Upper lobe of right lung (tissue), 1 donor: ENCODE results near the gene CD7. TPM values are rescaled to one million over a fixed set of nuclear protein-coding genes. Genes with fewer than 3 reads are reported as not detected.

Experiments used
- ATAC-seq: fragments of 200-7000 bp; cut with Tn5 transposase; one replicate; pipeline ENCODE4 v1.9.1; 2020; ENCODE audit warnings: mild to moderate bottlenecking, moderate library complexity
- DNase-seq: peaks from one replicate; pipeline ENCODE4 v3.0.0-alpha.2; 2020
- H3K27ac ChIP-seq: fragments of 200-600 bp; one replicate; pipeline ENCODE4 v1.8.0; 2022
- H3K27me3 ChIP-seq: fragments of 200-600 bp; one replicate; pipeline ENCODE4 v1.8.0; 2022; ENCODE audit warnings: mild to moderate bottlenecking
- H3K36me3 ChIP-seq: fragments of 200-600 bp; one replicate; pipeline ENCODE4 v1.8.0; 2022
- H3K4me1 ChIP-seq: fragments of 200-600 bp; one replicate; pipeline ENCODE4 v1.8.0; 2022
- H3K4me3 ChIP-seq: fragments of 200-600 bp; one replicate; pipeline ENCODE4 v1.8.0; 2022; ENCODE audit warnings: mild to moderate bottlenecking
- H3K9me3 ChIP-seq: fragments of 200-600 bp; one replicate; pipeline ENCODE4 v1.8.0; 2022
- intact Hi-C: fragments of 100-400 bp; cut with DNase I; formaldehyde crosslinking; loops from one replicate; pipeline ENCODE4 v1.11.0; 2022
- total RNA-seq: library from RNA; stranded (reverse); fragmentation: NEBNext Ultra II Directional; extraction: Animal tissue kit (Norgen Biotek cat#: 25700); gene quantifications from one replicate; pipeline ENCODE4 v1.2.1, GENCODE V29; 2021
- TF ChIP-seq, protein P1 (sequence below): fragments of 200-600 bp; IDR thresholded peaks from one replicate; pipeline ENCODE4 v1.8.0; 2022; ENCODE audit warnings: antibody characterized with exemption
- donor health status: DM: no; HTN: yes; CAD: no; lungs with severe emphysema.

Gene CD7
- total RNA-seq, 1 donor from 2014 or later: 7.2 TPM

DNA sequence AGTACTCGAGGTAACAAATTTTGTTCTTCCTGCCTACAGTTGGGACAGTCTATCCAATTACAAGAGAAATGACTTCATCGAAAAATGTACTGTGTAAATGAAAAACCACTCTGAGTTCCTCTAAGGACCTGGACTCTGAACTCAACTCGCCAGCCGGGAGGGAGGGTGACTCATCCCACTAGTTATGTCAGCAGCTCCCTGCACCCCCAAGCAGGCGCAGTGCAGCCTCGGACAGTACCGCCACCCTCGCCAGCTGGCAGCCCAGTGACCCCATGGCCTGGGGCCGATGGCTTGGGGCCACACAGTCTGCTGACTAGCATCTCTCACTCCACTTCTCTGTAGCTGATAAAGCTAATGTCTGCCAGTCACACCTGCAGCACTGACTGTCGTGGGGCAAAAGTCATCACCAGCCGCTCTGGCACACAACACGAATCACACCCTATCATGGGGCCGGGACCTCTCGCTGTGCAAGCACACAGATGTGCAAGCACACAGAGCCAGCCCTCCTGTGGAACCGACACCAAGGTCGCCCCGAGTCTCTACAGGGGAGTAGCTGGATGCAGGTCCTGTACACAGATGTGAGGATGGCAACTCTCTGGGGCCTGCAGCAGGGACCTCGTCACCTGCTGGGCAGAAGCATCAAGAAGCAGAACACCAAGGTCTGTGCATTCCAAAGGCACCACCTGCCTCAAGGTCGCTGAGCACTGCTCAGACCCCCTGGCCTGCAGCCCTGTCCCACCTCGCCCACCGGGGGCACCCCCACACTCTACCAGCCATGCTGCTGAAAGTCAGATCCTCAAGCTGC, 49.6 kb downstream of the CD7 start:
- Histone ChIP-seq H3K4me1 (peaks cover 75% of the 10 kb centered on the region), H3K4me3 (peak overlapping the region; percentile 6), H3K27me3 (no peaks in the 10 kb centered on the region), H3K9me3 (no peaks in the 10 kb centered on the region), H3K27ac (peak overlapping the region; percentile 75), H3K36me3 (peaks cover 81% of the 10 kb centered on the region)
- DNase-seq (peak; percentile 95), ATAC-seq (peak; percentile 94)
- intact Hi-C loops: no loop called here
- TF ChIP-seq, protein P1, sequence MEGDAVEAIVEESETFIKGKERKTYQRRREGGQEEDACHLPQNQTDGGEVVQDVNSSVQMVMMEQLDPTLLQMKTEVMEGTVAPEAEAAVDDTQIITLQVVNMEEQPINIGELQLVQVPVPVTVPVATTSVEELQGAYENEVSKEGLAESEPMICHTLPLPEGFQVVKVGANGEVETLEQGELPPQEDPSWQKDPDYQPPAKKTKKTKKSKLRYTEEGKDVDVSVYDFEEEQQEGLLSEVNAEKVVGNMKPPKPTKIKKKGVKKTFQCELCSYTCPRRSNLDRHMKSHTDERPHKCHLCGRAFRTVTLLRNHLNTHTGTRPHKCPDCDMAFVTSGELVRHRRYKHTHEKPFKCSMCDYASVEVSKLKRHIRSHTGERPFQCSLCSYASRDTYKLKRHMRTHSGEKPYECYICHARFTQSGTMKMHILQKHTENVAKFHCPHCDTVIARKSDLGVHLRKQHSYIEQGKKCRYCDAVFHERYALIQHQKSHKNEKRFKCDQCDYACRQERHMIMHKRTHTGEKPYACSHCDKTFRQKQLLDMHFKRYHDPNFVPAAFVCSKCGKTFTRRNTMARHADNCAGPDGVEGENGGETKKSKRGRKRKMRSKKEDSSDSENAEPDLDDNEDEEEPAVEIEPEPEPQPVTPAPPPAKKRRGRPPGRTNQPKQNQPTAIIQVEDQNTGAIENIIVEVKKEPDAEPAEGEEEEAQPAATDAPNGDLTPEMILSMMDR: no peak

DNA sequence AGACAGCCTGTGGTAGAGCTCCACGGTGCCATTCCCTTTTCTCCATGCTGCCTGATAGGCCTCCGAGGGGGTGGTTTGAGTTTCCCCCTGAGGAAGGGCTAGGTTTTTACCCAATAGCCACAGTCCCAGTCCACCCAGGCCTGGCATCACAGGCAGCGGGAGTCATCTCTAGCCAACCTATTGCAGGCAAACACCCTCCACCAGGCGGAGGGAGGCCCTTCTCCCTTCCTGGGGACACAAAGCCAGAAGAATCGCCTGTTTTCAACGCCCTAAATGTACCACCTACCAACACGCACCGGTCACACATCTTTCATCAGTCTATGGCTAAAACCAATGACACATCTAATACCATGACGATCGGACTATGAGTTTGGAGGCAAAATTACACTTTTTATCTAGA, 51.3 kb downstream of the CD7 start:
- Histone ChIP-seq H3K4me1 (peaks cover 64% of the 10 kb centered on the region), H3K27me3 (no peaks in the 10 kb centered on the region), H3K9me3 (no peaks in the 10 kb centered on the region), H3K27ac (no peak overlapping the region), H3K36me3 (peaks cover 84% of the 10 kb centered on the region), H3K4me3 (no peak overlapping the region)
- TF ChIP-seq, protein P1: no peak
- intact Hi-C loops: no loop called here
- DNase-seq: no peak
- ATAC-seq: no peak

Other genes with a start within 250 kb of the CD7 start
- gene FASN, start 219.4 kb downstream of the CD7 start, total RNA-seq: 432 TPM
- 50.5 TPM for gene CCDC57, start 104.8 kb downstream of the CD7 start, total RNA-seq
- 77.5 TPM for gene SLC16A3, start 88.6 kb downstream of the CD7 start, total RNA-seq
- gene CSNK1D, start 43.9 kb downstream of the CD7 start, total RNA-seq: 150 TPM
- 26.4 TPM for gene SECTM1, start 16.2 kb upstream of the CD7 start, total RNA-seq
- gene TEX19, start 41.6 kb upstream of the CD7 start, total RNA-seq: not detected
- gene UTS2R, start 54.2 kb upstream of the CD7 start, total RNA-seq: not detected
- gene HEXD, start 100.7 kb upstream of the CD7 start, total RNA-seq: 49.1 TPM
- 32.7 TPM for gene OGFOD3, start 101.0 kb upstream of the CD7 start, total RNA-seq
- gene CYBC1, start 133.1 kb upstream of the CD7 start, total RNA-seq: 120 TPM
- gene NARF, start 141.1 kb upstream of the CD7 start, total RNA-seq: 54.1 TPM
- gene FOXK2, start 202.1 kb upstream of the CD7 start, total RNA-seq: 62.4 TPM